IMR-90 (cell line): ENCODE data around the gene LHFPL3. TPM values are rescaled to one million over a fixed set of nuclear protein-coding genes. Genes with fewer than 3 reads are reported as not detected.

ENCODE experiments used
- ATAC-seq: fragments of 200-7000 bp; cut with Tn5 transposase; 2 replicates; pipeline ENCODE4 v1.9.1; 2020; ENCODE audit warnings: low read depth, mild to moderate bottlenecking, moderate library complexity
- BruUV-seq: library from RNA; stranded (reverse); fragments of 400-500 nt; replicated peaks from 2 replicates; lab custom pipeline; 2021; lab: Mats Ljungman, UMichigan
- CTCF ChIA-PET: fragments of 300-600 bp; formaldehyde crosslinking; extraction: SDS; loops from one replicate; lab custom pipeline; 2021; ENCODE audit warnings: antibody characterized with exemption; lab: Yijun Ruan, JAX
- POLR2A ChIA-PET: fragments of 300-600 bp; sonication (Branson Sonifier 250); formaldehyde crosslinking; loops from one replicate; lab custom pipeline; 2022; ENCODE audit warnings: antibody characterized with exemption; ENCODE audit not compliant: unreplicated experiment; lab: Charles Lee
- DNase-seq: peaks from one replicate; pipeline ENCODE4 v3.0.0; 2013
- H2AFZ ChIP-seq: replicated peaks from 2 replicates; pipeline ENCODE3; 2013; ENCODE audit warnings: low read length, mild to moderate bottlenecking; ENCODE audit not compliant: poor library complexity
- H2AK5ac ChIP-seq: 2 replicates; pipeline ENCODE4 v1.6.1; 2013; ENCODE audit warnings: low read depth, low read length, inconsistent platforms
- H2AK9ac ChIP-seq: replicated peaks from 2 replicates; pipeline ENCODE3; 2013; ENCODE audit warnings: mild to moderate bottlenecking, low read depth, low read length, moderate library complexity; ENCODE audit not compliant: poor library complexity
- H2BK120ac ChIP-seq: 2 replicates; pipeline ENCODE4 v1.6.1; 2013; ENCODE audit warnings: low read depth, low read length, inconsistent platforms
- H2BK15ac ChIP-seq: 3 replicates; pipeline ENCODE4 v1.6.1; 2013; ENCODE audit warnings: low read depth, low read length, inconsistent platforms
- H2BK20ac ChIP-seq: 2 replicates; pipeline ENCODE4 v1.6.1; 2013; ENCODE audit warnings: low read depth, mild to moderate bottlenecking, inconsistent platforms, low read length, moderate library complexity
- H2BK5ac ChIP-seq: 2 replicates; pipeline ENCODE4 v1.6.1; 2013; ENCODE audit warnings: mild to moderate bottlenecking, low read depth, low read length, inconsistent platforms; ENCODE audit not compliant: poor library complexity, severe bottlenecking
- H3K14ac ChIP-seq: replicated peaks from 2 replicates; pipeline ENCODE4 v1.6.1; 2013; ENCODE audit warnings: low read depth, low read length, inconsistent platforms
- H3K18ac ChIP-seq: 2 replicates; pipeline ENCODE4 v1.6.1; 2013; ENCODE audit warnings: low read depth, low read length, control low read depth
- H3K23ac ChIP-seq: 2 replicates; pipeline ENCODE4 v1.6.1; 2013; ENCODE audit warnings: low read depth, low read length, inconsistent platforms
- H3K27ac ChIP-seq: 2 replicates; pipeline ENCODE4 v1.5.1; 2013; ENCODE audit warnings: mild to moderate bottlenecking, control low read depth, low read length; ENCODE audit not compliant: insufficient read depth
- H3K27me3 ChIP-seq: 2 replicates; pipeline ENCODE4 v1.6.1; 2013; ENCODE audit warnings: low read length; ENCODE audit not compliant: control insufficient read depth, insufficient read depth
- H3K36me3 ChIP-seq: 2 replicates; pipeline ENCODE4 v1.6.1; 2013; ENCODE audit warnings: low read length, mixed read lengths; ENCODE audit not compliant: control insufficient read depth, insufficient read depth
- H3K4ac ChIP-seq: 2 replicates; pipeline ENCODE4 v1.6.1; 2013; ENCODE audit warnings: low read depth, low read length, inconsistent platforms
- H3K4me1 ChIP-seq: 2 replicates; pipeline ENCODE4 v1.6.1; 2013; ENCODE audit warnings: low read length, mixed read lengths; ENCODE audit not compliant: control insufficient read depth, insufficient read depth
- H3K4me2 ChIP-seq: 2 replicates; pipeline ENCODE4 v1.6.1; 2013; ENCODE audit warnings: low read depth, mild to moderate bottlenecking, control low read depth, low read length, moderate library complexity
- H3K4me3 ChIP-seq: 2 replicates; pipeline ENCODE4 v1.5.1; 2013; ENCODE audit warnings: low read depth, mild to moderate bottlenecking, control low read depth, low read length, moderate library complexity; ENCODE audit not compliant: insufficient read depth
- H3K56ac ChIP-seq: 2 replicates; pipeline ENCODE4 v1.6.1; 2013; ENCODE audit warnings: low read length, inconsistent platforms; ENCODE audit not compliant: insufficient read depth; ENCODE audit errors: extremely low read depth
- H3K79me1 ChIP-seq, 2 experiments: 2 replicates each; pipeline ENCODE4 v1.6.1; 2013; ENCODE audit warnings: low read length in 2 of 2, inconsistent platforms in 1 of 2, low read depth in 1 of 2
- H3K9ac ChIP-seq: 2 replicates; pipeline ENCODE4 v1.6.1; 2013; ENCODE audit warnings: low read depth, low read length, control low read depth
- H3K9me1 ChIP-seq: 2 replicates; pipeline ENCODE4 v1.6.1; 2013; ENCODE audit warnings: low read length, inconsistent platforms; ENCODE audit not compliant: insufficient read depth
- H3K9me3 ChIP-seq: 2 replicates; pipeline ENCODE4 v1.6.1; 2013; ENCODE audit warnings: low read length; ENCODE audit not compliant: control insufficient read depth, insufficient read depth
- H4K20me1 ChIP-seq: 2 replicates; pipeline ENCODE4 v1.6.1; 2013; ENCODE audit warnings: low read length, inconsistent platforms; ENCODE audit not compliant: insufficient read depth
- H4K5ac ChIP-seq: 2 replicates; pipeline ENCODE4 v1.6.1; 2013; ENCODE audit warnings: mild to moderate bottlenecking, low read depth, low read length, control low read depth
- H4K8ac ChIP-seq, 2 experiments: 2 replicates each; pipeline ENCODE4 v1.6.1; 2013; ENCODE audit warnings: low read depth in 2 of 2, low read length in 2 of 2, control low read depth in 1 of 2, inconsistent platforms in 1 of 2
- H4K91ac ChIP-seq: 2 replicates; pipeline ENCODE4 v1.6.1; 2013; ENCODE audit warnings: low read depth, low read length, inconsistent platforms; ENCODE audit not compliant: insufficient read depth
- BHLHE40 ChIP-seq: fragments of 150-350 bp; IDR thresholded peaks from 2 replicates; pipeline ENCODE4 v1.6.1; 2016; ENCODE audit warnings: mild to moderate bottlenecking, low read depth, low read length
- CEBPB ChIP-seq: IDR thresholded peaks from 2 replicates; pipeline ENCODE4 v1.6.1; 2012; ENCODE audit warnings: low read depth, low read length, improper control_type of control experiment
- CHD1 ChIP-seq: IDR thresholded peaks from 2 replicates; pipeline ENCODE4 v1.6.1; 2012; ENCODE audit warnings: low read depth, low read length, improper control_type of control experiment
- CTCF ChIP-seq: conservative IDR thresholded peaks from 2 replicates; pipeline ENCODE4 v1.5.1; 2012; ENCODE audit warnings: mild to moderate bottlenecking, low read depth, low read length, improper control_type of control experiment
- ELK1 ChIP-seq: fragments of 150-350 bp; IDR thresholded peaks from 2 replicates; pipeline ENCODE4 v1.6.1; 2016; ENCODE audit warnings: low read depth, mild to moderate bottlenecking, low read length, moderate library complexity, borderline replicate concordance
- FOS ChIP-seq: fragments of 150-350 bp; IDR thresholded peaks from 2 replicates; pipeline ENCODE4 v1.6.1; 2016; ENCODE audit warnings: low read depth, low read length
- MAFK ChIP-seq: IDR thresholded peaks from 2 replicates; pipeline ENCODE4 v1.6.1; 2012; ENCODE audit warnings: low read depth, low read length, improper control_type of control experiment
- MAZ ChIP-seq: IDR thresholded peaks from 2 replicates; pipeline ENCODE4 v1.6.1; 2012; ENCODE audit warnings: low read depth, mild to moderate bottlenecking, low read length, improper control_type of control experiment, moderate library complexity, borderline replicate concordance
- MXI1 ChIP-seq: IDR thresholded peaks from 2 replicates; pipeline ENCODE4 v1.6.1; 2012; ENCODE audit warnings: low read depth, mild to moderate bottlenecking, low read length, moderate library complexity, borderline replicate concordance
- NFE2L2 ChIP-seq: fragments of 150-350 bp; IDR thresholded peaks from 2 replicates; pipeline ENCODE4 v1.6.1; 2016; ENCODE audit warnings: low read depth, mild to moderate bottlenecking, low read length
- POLR2A ChIP-seq: IDR thresholded peaks from 2 replicates; pipeline ENCODE4 v1.6.1; 2012; ENCODE audit warnings: mild to moderate bottlenecking, low read depth, low read length
- RAD21 ChIP-seq: IDR thresholded peaks from 2 replicates; pipeline ENCODE4 v1.6.1; 2012; ENCODE audit warnings: low read length, improper control_type of control experiment
- RCOR1 ChIP-seq: IDR thresholded peaks from 2 replicates; pipeline ENCODE4 v1.6.1; 2012; ENCODE audit warnings: mild to moderate bottlenecking, low read length, improper control_type of control experiment; ENCODE audit not compliant: insufficient replicate concordance
- RFX5 ChIP-seq: IDR thresholded peaks from 2 replicates; pipeline ENCODE4 v1.8.0; 2012; ENCODE audit warnings: low read depth, mild to moderate bottlenecking, low read length, moderate library complexity
- SMC3 ChIP-seq: fragments of 150-350 bp; IDR thresholded peaks from 2 replicates; pipeline ENCODE4 v1.6.1; 2016; ENCODE audit warnings: low read depth, mild to moderate bottlenecking, antibody characterized with exemption, low read length, moderate library complexity
- WGBS, 2 experiments: methylation state at CpG; one replicate each; pipeline versions ENCODE4 v1.1.5 to v1.1.7; 2013; ENCODE audit warnings: missing lambda C conversion rate in 2 of 2; ENCODE audit not compliant: insufficient read length in 1 of 2; ENCODE audit errors: extremely low coverage in 2 of 2; 5-methylcytosine and 5-hydroxymethylcytosine counted together
- dilution Hi-C: fragments of 300-500 bp; cut with HindIII; formaldehyde crosslinking; loops from one replicate; pipeline ENCODE4 v1.14.3; 2018; ENCODE audit warnings: low sequenced_read_pairs; ENCODE audit not compliant: unreplicated experiment
- in situ Hi-C: fragments of 300-500 bp; cut with MboI; formaldehyde crosslinking; loops from 3 replicates; pipeline ENCODE4 v1.14.3; 2019; ENCODE audit warnings: low sequenced_read_pairs, inconsistent platforms, mixed read lengths
- intact Hi-C: fragments of 100-400 bp; cut with micrococcal nuclease; formaldehyde crosslinking; loops from 2 replicates; pipeline ENCODE4 v1.10.0; 2022
- polyA plus RNA-seq, 3 experiments: library from polyadenylated mRNA; depleted of rRNA; stranded (reverse); fragments of >200 nt; gene quantifications; 2 replicates each; pipeline ENCODE4 v1.2.3, GENCODE V29; 2012; ENCODE audit warnings: low replicate concordance in 1 of 3
- total RNA-seq: library from RNA; depleted of rRNA; stranded (reverse); fragments of >200 nt; gene quantifications from 2 replicates; pipeline ENCODE4 v1.2.3, GENCODE V29; 2012
- TF ChIP-seq, protein P1 (sequence below): fragments of 150-350 bp; IDR thresholded peaks from 2 replicates; pipeline ENCODE4 v1.6.1; 2017; ENCODE audit warnings: mild to moderate bottlenecking, antibody characterized with exemption, low read length, low read depth

LHFPL3 gene
- total and polyA plus RNA-seq, 2 of the 4 experiments (the other 2 are of a cell fraction) = not detected

DNA sequence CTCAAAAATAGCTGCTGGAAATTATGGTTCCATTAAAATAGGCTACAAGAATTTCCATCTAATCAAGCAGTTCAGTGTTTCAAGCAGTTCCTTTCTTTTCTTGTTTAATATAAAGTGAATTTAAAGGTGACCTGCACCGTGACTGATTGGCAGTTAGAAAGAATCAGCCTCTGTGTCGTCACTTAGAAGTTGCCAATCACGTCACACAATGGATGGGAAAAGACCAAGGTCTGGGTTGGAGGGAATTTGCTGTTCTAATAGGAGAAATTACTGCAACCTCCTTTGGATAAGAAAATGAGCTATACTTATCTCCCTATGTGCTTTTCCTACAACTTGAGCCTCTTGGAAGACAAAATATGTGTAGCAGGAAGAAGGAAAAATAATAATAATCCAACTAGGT lies 466.2 kb downstream of the LHFPL3 start:
- TF ChIP-seq NFE2L2 = no peak
- TF ChIP-seq SMC3 = no peak
- TF ChIP-seq FOS = no peak
- TF ChIP-seq RAD21 = no peak
- TF ChIP-seq ELK1 = no peak
- no peak for TF ChIP-seq CEBPB
- TF ChIP-seq RCOR1 = no peak
- no peak for TF ChIP-seq BHLHE40
- TF ChIP-seq MXI1 = no peak
- no peak for TF ChIP-seq MAZ
- TF ChIP-seq CHD1 = no peak
- no peak for TF ChIP-seq CTCF
- TF ChIP-seq, protein P1, sequence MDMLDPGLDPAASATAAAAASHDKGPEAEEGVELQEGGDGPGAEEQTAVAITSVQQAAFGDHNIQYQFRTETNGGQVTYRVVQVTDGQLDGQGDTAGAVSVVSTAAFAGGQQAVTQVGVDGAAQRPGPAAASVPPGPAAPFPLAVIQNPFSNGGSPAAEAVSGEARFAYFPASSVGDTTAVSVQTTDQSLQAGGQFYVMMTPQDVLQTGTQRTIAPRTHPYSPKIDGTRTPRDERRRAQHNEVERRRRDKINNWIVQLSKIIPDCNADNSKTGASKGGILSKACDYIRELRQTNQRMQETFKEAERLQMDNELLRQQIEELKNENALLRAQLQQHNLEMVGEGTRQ = no peak
- TF ChIP-seq POLR2A = no peak
- TF ChIP-seq MAFK = no peak
- no peak for TF ChIP-seq RFX5
- ChIA-PET CTCF (no interaction called here), POLR2A (no interaction called here)
- no CpG with 5 or more reads among the region's 3 CpGs for WGBS, 2 experiments
- ATAC-seq (no peak), DNase-seq (no peak)
- no peak overlapping the region for H3K9ac ChIP-seq
- H3K4ac ChIP-seq = no peak overlapping the region
- H3K56ac ChIP-seq = no peak overlapping the region
- no peak overlapping the region for H3K18ac ChIP-seq
- H2BK20ac ChIP-seq = no peak overlapping the region
- peaks cover 2% of the 10 kb centered on the region; the same call in 1 of the 2 replicates for H3K27me3 ChIP-seq
- no peak overlapping the region for H4K91ac ChIP-seq
- no peak overlapping the region for H2AK9ac ChIP-seq
- H3K79me1 ChIP-seq = no peaks in the 10 kb centered on the region
- no peak overlapping the region for H3K14ac ChIP-seq
- no peak overlapping the region for H3K23ac ChIP-seq
- intact Hi-C loops = no loop called here
- in situ Hi-C loops = no loop called here
- H2BK15ac ChIP-seq = no peak overlapping the region
- H3K4me3 ChIP-seq = no peak overlapping the region
- no peak overlapping the region for H4K8ac ChIP-seq
- H3K9me1 ChIP-seq = no peaks in the 10 kb centered on the region
- H2BK120ac ChIP-seq = no peak overlapping the region
- no peak overlapping the region for H4K5ac ChIP-seq
- dilution Hi-C loops = no loop called here
- H3K4me2 ChIP-seq = no peak overlapping the region
- H3K9me3 ChIP-seq = no peaks in the 10 kb centered on the region
- no TSS peak for BruUV-seq
- H4K20me1 ChIP-seq = no peaks in the 10 kb centered on the region
- H3K4me1 ChIP-seq = no peaks in the 10 kb centered on the region
- H3K27ac ChIP-seq = no peak overlapping the region
- H2AFZ ChIP-seq = no peak overlapping the region
- H2BK5ac ChIP-seq = no peak overlapping the region
- no peaks in the 10 kb centered on the region for H3K36me3 ChIP-seq
- no peak overlapping the region for H2AK5ac ChIP-seq
